DMS 273 treated with DMSO at 0.1 percent for 48 hours (cell line): Measurements from ENCODE around the gene MAGEF1.

Experiments used
- DNase-seq: peaks from one replicate; lab custom pipeline; 2025; lab: John Stamatoyannopoulos, UW

The MAGEF1 gene

GRCh38 chr3:184690192-184690883, 21.5 kb downstream of the MAGEF1 start:
- DNase-seq, result no peak

GRCh38 chr3:184688882-184689271, 23.0 kb downstream of the MAGEF1 start:
- no peak for DNase-seq

- DNase-seq, result no peak
These were observed 23.5 kb downstream of the MAGEF1 start for GRCh38 chr3:184688251-184688881.

- no peak for DNase-seq
These were observed 24.4 kb downstream of the MAGEF1 start for GRCh38 chr3:184687363-184688015.

GRCh38 chr3:184685646-184686045, 26.2 kb downstream of the MAGEF1 start:
- DNase-seq, result no peak

GRCh38 chr3:184685055-184685454, 26.8 kb downstream of the MAGEF1 start:
- DNase-seq, result no peak

- no peak for DNase-seq
These were observed 27.8 kb downstream of the MAGEF1 start for GRCh38 chr3:184683900-184684560.

- no peak for DNase-seq
These were observed 28.6 kb downstream of the MAGEF1 start for GRCh38 chr3:184683234-184683633.

- no peak for DNase-seq
These were observed 29.2 kb downstream of the MAGEF1 start for GRCh38 chr3:184682671-184683070.

- no peak for DNase-seq
These were observed 31.2 kb downstream of the MAGEF1 start for GRCh38 chr3:184680385-184681345.

GRCh38 chr3:184679056-184679816, 32.6 kb downstream of the MAGEF1 start:
- no peak for DNase-seq

- no peak for DNase-seq
These were observed 33.4 kb downstream of the MAGEF1 start for GRCh38 chr3:184678317-184679055.

- DNase-seq, result no peak
These were observed 34.2 kb downstream of the MAGEF1 start for GRCh38 chr3:184677344-184678316.

- no peak for DNase-seq
These were observed 34.9 kb downstream of the MAGEF1 start for GRCh38 chr3:184676927-184677326.

- no peak for DNase-seq
These were observed 37.2 kb downstream of the MAGEF1 start for GRCh38 chr3:184674626-184675025.

- DNase-seq, result no peak
These were observed 38.6 kb downstream of the MAGEF1 start for GRCh38 chr3:184672977-184673870.

GRCh38 chr3:184672335-184672734, 39.5 kb downstream of the MAGEF1 start:
- no peak for DNase-seq

GRCh38 chr3:184670091-184670602, 41.7 kb downstream of the MAGEF1 start:
- no peak for DNase-seq
